ENCODE measurements around the gene SH3TC2.

The SH3TC2 gene

GRCh38 chr5:149028984-149029383, 33.9 kb downstream of the SH3TC2 start:
- no peak for DNase-seq (ENCODE audit: low read depth in 2 of 2)

- DNase-seq (ENCODE audit: low read depth in 2 of 2) = no peak
Observed at GRCh38 chr5:149028161-149028560, 34.7 kb downstream of the SH3TC2 start.

GRCh38 chr5:149027636-149028035, 35.2 kb downstream of the SH3TC2 start:
- no peak for DNase-seq (ENCODE audit: low read depth in 2 of 2)

- DNase-seq (ENCODE audit: low read depth in 2 of 2) = no peak
Observed at GRCh38 chr5:149024943-149025342, 37.9 kb downstream of the SH3TC2 start.

- DNase-seq (ENCODE audit: low read depth in 2 of 2) = no peak
Observed at GRCh38 chr5:149024477-149024876, 38.4 kb downstream of the SH3TC2 start.

GRCh38 chr5:149022200-149022599, 40.7 kb downstream of the SH3TC2 start:
- no peak for DNase-seq (ENCODE audit: low read depth in 2 of 2)

GRCh38 chr5:149019679-149020078, 43.2 kb downstream of the SH3TC2 start:
- no peak for DNase-seq (ENCODE audit: low read depth in 2 of 2)

- DNase-seq (ENCODE audit: low read depth in 2 of 2) = no peak
Observed at GRCh38 chr5:149018909-149019443, 43.9 kb downstream of the SH3TC2 start.

GRCh38 chr5:149017636-149018035, 45.2 kb downstream of the SH3TC2 start:
- DNase-seq (ENCODE audit: low read depth in 2 of 2) = no peak

GRCh38 chr5:149015561-149015960, 47.3 kb downstream of the SH3TC2 start:
- no peak for DNase-seq (ENCODE audit: low read depth in 2 of 2)

GRCh38 chr5:149015126-149015525, 47.7 kb downstream of the SH3TC2 start:
- DNase-seq (ENCODE audit: low read depth in 2 of 2) = no peak

- DNase-seq (ENCODE audit: low read depth in 2 of 2) = no peak
Observed at GRCh38 chr5:149014571-149015031, 48.3 kb downstream of the SH3TC2 start.

- DNase-seq (ENCODE audit: low read depth in 2 of 2) = no peak
Observed at GRCh38 chr5:149013796-149014195, 49.1 kb downstream of the SH3TC2 start.

- DNase-seq (ENCODE audit: low read depth in 2 of 2) = no peak
Observed at GRCh38 chr5:149012350-149012749, 50.5 kb downstream of the SH3TC2 start.

- no peak for DNase-seq (ENCODE audit: low read depth in 2 of 2)
Observed at GRCh38 chr5:149011728-149012127, 51.1 kb downstream of the SH3TC2 start.

GRCh38 chr5:149011084-149011483, 51.8 kb downstream of the SH3TC2 start:
- no peak for DNase-seq (ENCODE audit: low read depth in 2 of 2)

- no peak for DNase-seq (ENCODE audit: low read depth in 2 of 2)
Observed at GRCh38 chr5:149007174-149007573, 55.7 kb downstream of the SH3TC2 start.

GRCh38 chr5:149006426-149006825, 56.4 kb downstream of the SH3TC2 start:
- no peak for DNase-seq (ENCODE audit: low read depth in 2 of 2)

- DNase-seq (ENCODE audit: low read depth in 2 of 2) = no peak
Observed at GRCh38 chr5:149005077-149005892, 57.6 kb downstream of the SH3TC2 start.

GRCh38 chr5:149004559-149004958, 58.3 kb downstream of the SH3TC2 start:
- DNase-seq (ENCODE audit: low read depth in 2 of 2) = no peak

- DNase-seq (ENCODE audit: low read depth in 2 of 2) = no peak
Observed at GRCh38 chr5:149002761-149003689, 59.8 kb downstream of the SH3TC2 start.

GRCh38 chr5:149002053-149002452, 60.8 kb downstream of the SH3TC2 start:
- DNase-seq (ENCODE audit: low read depth in 2 of 2) = no peak

All from stimulated activated CD4-positive, alpha-beta T cell treated with anti-CD3 and anti-CD28 coated beads, Interleukin-12 subunit alpha, Interleukin-12 subunit beta, amount 100 ng/mL, for 24 hours (primary cell).